IPS DF 4.7 (cell line): ENCODE data around the gene CACNA1C.
"Not testable (repeated sequence)": the region's sequence is repeated elsewhere in the genome, so short reads cannot be mapped to it uniquely, and the experiment has no call there.

Source experiments
- DNase-seq: peaks from one replicate; pipeline ENCODE4 v3.0.0-alpha.2; 2013; ENCODE audit warnings: low spot score; ENCODE audit errors: extremely low read depth

CACNA1C gene

GRCh38 chr12:2074792-2075191 is 22.0 kb downstream of the CACNA1C start:
- no peak for DNase-seq

DNA sequence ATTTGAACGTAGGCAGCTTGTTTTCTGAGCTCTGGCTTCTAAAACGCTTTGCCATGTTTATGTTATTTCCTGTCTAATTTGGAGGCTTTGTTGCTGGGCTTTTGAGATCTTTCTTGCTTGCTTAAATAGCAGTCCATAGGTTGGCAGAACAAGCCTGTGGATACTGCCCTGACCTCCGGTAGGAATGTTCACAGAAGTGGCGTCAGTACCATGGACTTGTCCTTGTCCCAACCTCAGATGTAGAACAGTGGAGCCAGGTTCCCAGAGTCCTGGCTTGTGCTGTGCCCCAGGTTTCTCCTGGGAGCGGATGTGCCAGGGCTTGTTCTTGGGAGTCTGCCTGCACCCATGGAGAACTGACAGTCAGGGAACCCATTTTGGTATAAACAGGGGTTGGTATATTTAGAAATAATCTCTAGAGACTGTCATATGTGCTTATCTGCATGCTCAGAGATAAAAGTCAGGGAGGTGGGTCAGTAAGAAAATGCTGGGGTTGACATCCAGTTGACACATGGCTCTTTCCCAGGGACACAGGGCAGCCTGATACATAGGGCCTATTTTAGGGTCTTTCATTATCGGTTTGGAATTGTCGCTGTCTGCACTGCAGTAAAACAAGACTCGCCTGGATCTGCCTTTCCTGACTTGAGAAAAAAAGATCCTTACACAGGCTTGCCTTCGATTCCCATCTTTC is 22.9 kb downstream of the CACNA1C start:
- no peak for DNase-seq

DNA sequence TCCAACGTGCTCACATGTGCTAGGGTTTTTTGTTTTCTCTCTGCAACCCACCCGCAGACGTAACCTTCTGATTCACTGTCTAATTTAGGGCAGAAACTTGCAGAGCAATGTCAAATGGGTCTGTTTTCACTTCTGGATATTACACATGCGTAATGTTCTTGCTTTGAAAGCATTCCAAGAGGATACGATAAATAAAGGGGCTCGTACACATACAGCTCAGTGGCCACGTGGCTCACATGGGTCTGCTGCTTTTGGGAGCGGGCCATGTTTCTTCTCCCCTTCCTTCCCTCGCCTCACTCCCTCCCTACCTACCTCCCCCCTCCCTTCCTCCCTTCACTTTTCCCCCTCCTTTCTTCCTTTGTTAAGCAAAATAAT is 23.4 kb downstream of the CACNA1C start:
- DNase-seq, result no peak

GRCh38 chr12:2076728-2077127 is 23.9 kb downstream of the CACNA1C start:
- DNase-seq, result no peak

DNA sequence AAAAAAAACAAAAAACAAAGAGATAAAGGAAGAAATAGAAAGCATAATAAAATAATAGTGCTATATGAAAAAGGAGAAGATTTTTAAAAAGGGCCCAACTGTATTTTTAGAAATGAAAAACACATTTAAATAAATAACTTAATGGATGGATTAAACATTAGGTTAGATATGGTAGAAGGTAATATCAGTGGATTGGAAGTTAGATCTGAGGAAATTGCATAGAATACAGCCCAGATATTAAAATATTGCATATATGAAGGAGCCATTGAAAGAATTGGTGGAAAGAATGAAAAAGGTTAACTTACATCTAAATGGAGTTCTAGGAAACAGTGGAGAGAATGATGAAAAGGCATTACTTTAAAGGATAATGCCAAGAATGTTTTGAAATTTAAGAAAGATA is 27.8 kb downstream of the CACNA1C start:
- no peak for DNase-seq

DNA sequence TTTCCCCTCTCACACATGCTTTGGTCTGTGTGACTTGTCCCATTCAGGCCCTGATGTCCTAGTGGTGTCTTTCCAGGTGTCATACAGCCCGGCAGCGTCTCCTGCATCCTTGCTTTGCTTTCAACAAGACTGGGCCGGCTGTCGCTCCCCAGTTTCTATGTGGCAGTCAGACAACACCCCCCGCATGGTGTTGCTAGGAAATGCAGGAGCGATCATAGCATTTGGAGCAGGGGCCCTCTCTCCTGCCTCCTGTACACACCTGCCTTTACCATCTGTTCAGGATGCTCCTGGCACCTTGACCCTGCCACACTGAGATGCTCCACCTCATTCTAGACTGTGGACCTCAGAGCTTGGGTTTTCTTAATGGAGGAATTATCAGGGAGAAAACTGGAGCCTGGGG is 29.5 kb downstream of the CACNA1C start:
- DNase-seq, result no peak

DNA sequence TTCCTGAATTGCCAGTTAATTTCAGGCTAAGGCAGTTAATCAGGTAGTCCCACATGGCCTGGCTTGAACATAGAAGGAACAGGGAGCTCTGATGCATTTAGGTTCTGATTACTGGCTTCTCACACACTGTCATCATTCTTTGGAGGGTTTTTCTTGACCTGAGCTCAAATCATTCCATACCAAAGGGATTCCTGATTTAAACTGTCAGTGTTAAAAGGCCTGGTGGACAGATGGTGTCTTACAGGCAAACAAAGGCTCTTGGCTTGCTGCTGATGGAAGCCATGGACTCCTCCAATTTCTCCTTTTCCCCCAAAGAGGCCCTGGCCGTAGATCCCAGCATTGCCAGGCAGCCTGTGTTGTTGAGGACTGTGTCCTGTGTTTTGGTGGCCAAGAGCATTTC is 30.2 kb downstream of the CACNA1C start:
- no peak for DNase-seq

DNA sequence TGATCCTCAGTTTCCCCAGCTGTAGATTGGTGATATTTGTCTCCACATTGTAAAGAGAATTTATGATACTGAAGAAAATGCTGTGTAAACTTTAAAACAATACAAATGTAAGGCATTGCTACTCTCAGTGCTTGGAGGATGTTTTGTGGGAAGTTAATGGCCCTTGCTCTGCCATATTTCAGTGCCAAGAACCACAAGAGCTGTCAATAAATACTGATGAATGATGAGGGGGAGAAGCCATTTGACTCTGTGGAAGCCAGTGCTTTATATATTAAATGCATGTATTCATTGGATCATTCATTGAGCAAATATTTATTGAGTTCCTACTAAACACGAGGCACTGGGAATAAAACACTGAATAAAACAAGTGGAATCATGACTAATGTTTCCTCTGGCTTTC is 30.8 kb downstream of the CACNA1C start:
- DNase-seq, result no peak

DNA sequence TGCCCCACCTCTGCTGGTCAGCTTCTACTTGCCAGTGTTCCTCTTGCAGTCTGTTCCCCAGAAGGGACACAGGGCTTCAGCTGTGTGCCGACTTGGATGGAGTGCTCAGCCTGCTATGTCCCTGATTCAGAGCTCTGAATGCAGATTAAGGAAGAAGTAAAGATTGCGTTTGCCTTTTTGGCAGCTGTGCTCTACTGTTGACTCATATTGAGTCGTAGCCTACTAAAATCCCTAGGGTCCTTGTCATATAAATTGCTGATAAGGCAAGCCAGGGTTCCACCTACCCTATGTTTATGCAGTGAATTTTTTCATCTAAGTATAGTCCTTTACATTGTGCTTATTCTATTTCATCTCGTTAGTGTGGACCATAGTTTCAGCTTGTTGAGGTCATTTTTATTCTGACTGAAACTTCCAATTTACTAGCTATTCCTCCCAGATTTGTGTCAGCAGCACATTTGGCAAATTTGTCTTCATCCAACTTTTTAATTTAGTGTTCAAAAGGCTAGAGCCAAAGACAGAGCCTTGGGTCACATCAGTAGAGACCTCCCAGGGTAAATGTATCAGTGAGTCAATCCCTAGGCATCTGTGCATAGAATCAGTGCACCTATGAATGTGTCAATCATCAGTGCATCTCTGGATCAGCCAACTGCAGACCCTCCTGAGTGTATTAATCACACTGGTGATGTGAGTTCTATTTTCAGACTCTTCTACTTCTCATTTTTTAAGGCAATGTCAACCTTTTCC is 31.9 kb downstream of the CACNA1C start:
- DNase-seq, result no peak

- DNase-seq, result no peak
Measured at GRCh38 chr12:2092354-2092753, 39.6 kb downstream of the CACNA1C start.

DNA sequence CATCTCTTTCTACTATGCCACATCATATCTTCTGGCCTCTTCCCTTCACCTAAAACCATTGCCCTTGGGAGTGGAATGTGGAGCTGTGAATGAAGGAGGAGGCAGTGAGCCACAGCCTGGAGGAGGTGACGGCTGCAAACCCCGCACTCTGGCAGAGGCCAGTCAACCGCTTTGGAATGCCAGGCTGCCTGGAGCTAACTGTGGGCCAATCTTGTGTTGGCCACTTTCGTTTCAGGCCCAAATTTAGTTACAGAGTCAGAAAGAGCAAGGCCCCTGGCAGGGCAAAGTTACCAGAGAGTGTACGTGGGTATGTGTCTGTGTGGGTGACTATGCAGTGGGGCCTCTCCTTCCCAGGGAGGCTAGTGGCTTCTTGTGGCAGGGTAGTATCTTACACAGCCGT is 40.1 kb downstream of the CACNA1C start:
- DNase-seq, result no peak

- DNase-seq, result no peak
Measured at GRCh38 chr12:2094597-2094996, 41.8 kb downstream of the CACNA1C start.

GRCh38 chr12:2095878-2096277 is 43.1 kb downstream of the CACNA1C start:
- no peak for DNase-seq

DNA sequence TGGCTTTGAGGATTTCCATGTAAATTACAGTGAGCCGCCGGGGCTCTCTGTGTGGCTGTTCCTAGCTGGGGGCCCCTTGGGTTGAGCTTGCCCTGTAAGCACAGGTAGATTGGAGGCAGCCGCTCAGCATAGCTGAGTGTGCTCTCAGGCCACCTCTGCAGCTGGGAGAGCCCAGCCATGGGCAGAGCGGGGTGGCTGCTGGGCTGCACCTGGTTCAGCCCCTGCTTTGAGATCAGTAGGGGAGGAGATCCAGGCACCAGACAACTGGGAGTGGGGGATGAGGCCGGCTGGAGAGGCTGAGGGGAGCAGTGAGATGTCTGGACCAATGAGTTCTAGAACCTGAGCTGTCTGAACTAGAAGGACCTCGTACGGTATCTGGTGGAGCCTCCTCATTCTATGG is 44.8 kb downstream of the CACNA1C start:
- no peak for DNase-seq

DNA sequence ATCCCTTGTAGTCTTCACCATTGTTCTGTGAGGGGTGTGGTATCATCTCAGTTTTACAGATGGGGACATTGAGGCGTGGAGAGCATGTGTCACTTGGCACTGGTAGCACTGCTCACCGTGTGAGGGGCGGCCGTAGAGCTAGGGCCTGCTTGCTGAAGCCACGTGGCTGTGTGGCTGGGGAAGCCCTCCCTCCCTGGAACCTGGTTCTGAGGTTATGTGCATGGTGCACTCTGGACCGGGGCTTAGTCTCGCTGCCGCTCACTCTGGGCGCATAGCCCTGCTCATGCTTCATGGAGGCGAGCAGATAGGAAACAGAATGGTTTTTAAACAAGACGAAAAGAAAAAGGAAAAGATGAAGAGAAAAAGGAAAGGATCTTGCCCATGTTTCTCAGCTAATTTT is 46.1 kb downstream of the CACNA1C start:
- DNase-seq, result no peak

GRCh38 chr12:2099595-2099994 is 46.8 kb downstream of the CACNA1C start:
- DNase-seq, result no peak

GRCh38 chr12:2101359-2101758 is 48.6 kb downstream of the CACNA1C start:
- no peak for DNase-seq

GRCh38 chr12:2101771-2102170 is 49.0 kb downstream of the CACNA1C start:
- no peak for DNase-seq

GRCh38 chr12:2102736-2103135 is 49.9 kb downstream of the CACNA1C start:
- DNase-seq, result not testable (repeated sequence)

- not testable (repeated sequence) for DNase-seq
Measured at GRCh38 chr12:2105387-2105786, 52.6 kb downstream of the CACNA1C start.

DNA sequence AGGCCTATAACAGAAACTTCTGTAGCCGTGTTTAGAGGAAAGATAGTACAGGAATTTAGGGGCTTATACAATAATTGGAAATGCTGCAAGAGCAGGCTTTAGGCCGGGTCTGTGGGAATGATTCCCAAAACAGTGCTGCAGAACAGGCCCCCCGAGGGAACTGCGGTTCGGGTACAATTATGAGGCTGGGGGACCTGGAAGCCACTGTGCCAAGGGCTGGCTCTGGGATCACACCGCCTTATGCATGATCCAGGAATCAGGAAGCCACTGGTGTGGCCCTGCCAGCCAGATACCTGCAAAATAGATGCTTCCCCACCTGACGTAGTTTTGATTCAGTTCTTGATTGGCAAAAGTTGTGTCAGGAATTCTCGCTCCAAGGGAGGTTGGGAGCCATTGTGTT is 55.4 kb downstream of the CACNA1C start:
- no peak for DNase-seq

- no peak for DNase-seq
Measured at GRCh38 chr12:2108975-2109671, 56.3 kb downstream of the CACNA1C start.

GRCh38 chr12:2110127-2110526 is 57.3 kb downstream of the CACNA1C start:
- DNase-seq, result no peak
